H1 (cell line): Measurements from ENCODE around the gene GALNT7. TPM values are rescaled to one million over a fixed set of nuclear protein-coding genes. Genes with fewer than 3 reads are reported as not detected.

Experiments used
- BACH1 ChIP-seq: IDR thresholded peaks from 2 replicates; pipeline ENCODE4 v1.6.1; 2012; ENCODE audit warnings: low read length, improper control_type of control experiment
- BRCA1 ChIP-seq: IDR thresholded peaks from 2 replicates; pipeline ENCODE4 v1.6.1; 2012; ENCODE audit warnings: low read depth, low read length, improper control_type of control experiment
- CEBPB ChIP-seq: IDR thresholded peaks from 2 replicates; pipeline ENCODE4 v1.6.1; 2012; ENCODE audit warnings: low read depth, low read length
- CHD2 ChIP-seq: IDR thresholded peaks from 2 replicates; pipeline ENCODE4 v1.6.1; 2012; ENCODE audit warnings: low read length, improper control_type of control experiment
- E2F6 ChIP-seq: IDR thresholded peaks from 2 replicates; pipeline ENCODE4 v1.6.1; 2012; ENCODE audit warnings: inconsistent platforms
- EGR1 ChIP-seq: IDR thresholded peaks from 2 replicates; pipeline ENCODE4 v1.6.1; 2011; ENCODE audit warnings: low read depth, low read length, borderline replicate concordance
- EZH2 ChIP-seq: fragments of 200-600 bp; sonication (generic); IDR thresholded peaks from 2 replicates; pipeline ENCODE4 v1.7.1; 2012; ENCODE audit warnings: low read depth, mild to moderate bottlenecking, moderate library complexity, low read length, inconsistent platforms; ENCODE audit not compliant: severe bottlenecking
- GTF2F1 ChIP-seq: IDR thresholded peaks from 2 replicates; pipeline ENCODE4 v1.6.1; 2012; ENCODE audit warnings: low read depth, low read length, improper control_type of control experiment, borderline replicate concordance
- JUN ChIP-seq: IDR thresholded peaks from 2 replicates; pipeline ENCODE4 v1.6.1; 2011; ENCODE audit warnings: low read depth, mild to moderate bottlenecking, improper control_type of control experiment, low read length
- JUND ChIP-seq: IDR thresholded peaks from 2 replicates; pipeline ENCODE4 v1.6.1; 2011; ENCODE audit warnings: mild to moderate bottlenecking, improper control_type of control experiment, low read length
- KDM1A ChIP-seq: fragments of 200-600, 300-600 bp; sonication (generic); IDR thresholded peaks from 2 replicates; pipeline ENCODE4 v1.7.1; 2016; ENCODE audit warnings: mild to moderate bottlenecking, low read length, borderline replicate concordance
- NANOG ChIP-seq: IDR thresholded peaks from 2 replicates; pipeline ENCODE4 v1.6.1; 2011; ENCODE audit warnings: low read length, low read depth, mild to moderate bottlenecking, inconsistent platforms; ENCODE audit not compliant: insufficient read depth, poor library complexity, severe bottlenecking
- NRF1 ChIP-seq: IDR thresholded peaks from 2 replicates; pipeline ENCODE4 v1.6.1; 2011; ENCODE audit warnings: mild to moderate bottlenecking, low read depth, low read length, improper control_type of control experiment
- PHF8 ChIP-seq: fragments of 200-600 bp; sonication (generic); conservative IDR thresholded peaks from 2 replicates; pipeline ENCODE4 v1.7.1; 2012; ENCODE audit warnings: low read depth, mild to moderate bottlenecking, inconsistent platforms, low read length, moderate library complexity
- RFX5 ChIP-seq: IDR thresholded peaks from 2 replicates; pipeline ENCODE4 v1.6.1; 2011; ENCODE audit warnings: low read depth, low read length, improper control_type of control experiment, borderline replicate concordance
- SIRT6 ChIP-seq: IDR thresholded peaks from one replicate; pipeline ENCODE4 v1.7.1; 2012; ENCODE audit warnings: low read length, inconsistent platforms
- SP2 ChIP-seq: IDR thresholded peaks from 2 replicates; pipeline ENCODE4 v1.6.1; 2012; ENCODE audit warnings: mild to moderate bottlenecking, low read length, inconsistent platforms
- SUZ12 ChIP-seq: fragments of 200-600 bp; sonication (generic); IDR thresholded peaks from 2 replicates; pipeline ENCODE4 v1.6.1; 2012; ENCODE audit warnings: mild to moderate bottlenecking, inconsistent platforms, low read length, moderate library complexity, mixed read lengths
- TBP ChIP-seq: IDR thresholded peaks from 2 replicates; pipeline ENCODE4 v1.6.1; 2011; ENCODE audit warnings: low read depth, low read length, improper control_type of control experiment
- TEAD4 ChIP-seq: IDR thresholded peaks from 2 replicates; pipeline ENCODE4 v1.6.1; 2012; ENCODE audit warnings: low read depth, low read length, inconsistent platforms, mixed read lengths
- ZNF274 ChIP-seq: IDR thresholded peaks from 2 replicates; pipeline ENCODE4 v1.7.0; 2012; ENCODE audit warnings: low read length, borderline replicate concordance; ENCODE audit errors: extremely low read depth
- polyA plus RNA-seq, 7 experiments: library from polyadenylated mRNA; depleted of rRNA in 3 of 7; stranded (reverse) in 5 of 7; unstranded in 2 of 7; fragments of >200 nt in 5 of 7; fragments of 200-250 nt in 2 of 7; gene quantifications; 1 replicate in 5 of 7; 2 replicates in 1 of 7; 4 replicates in 1 of 7; pipeline versions ENCODE4 v1.2.1 to v1.2.3, GENCODE V29; 2011 to 2013; ENCODE audit warnings: missing spikeins in 2 of 7, mixed read lengths in 2 of 7
- total RNA-seq: library from RNA; stranded (reverse); fragmentation: NEBNext Ultra II Directional; extraction: Animal tissue kit (Norgen Biotek cat#: 25700); gene quantifications from 2 replicates; pipeline ENCODE4 v1.2.1, GENCODE V29; 2021
- TF ChIP-seq, protein P1 (sequence below), 3 experiments: IDR thresholded peaks; 1 replicate in 2 of 3; 2 replicates in 1 of 3; pipeline versions ENCODE4 v1.5.1 to v1.6.1; 2011; ENCODE audit warnings: low read length in 3 of 3, mild to moderate bottlenecking in 3 of 3, inconsistent platforms in 2 of 3, low read depth in 1 of 3, moderate library complexity in 1 of 3; ENCODE audit not compliant: insufficient read depth in 1 of 3; ENCODE audit errors: control extremely low read depth in 1 of 3
- TF ChIP-seq, protein P2 (sequence below): IDR thresholded peaks from 2 replicates; pipeline ENCODE4 v1.6.1; 2011; ENCODE audit warnings: low read length, improper control_type of control experiment

The GALNT7 gene
- total and polyA plus RNA-seq, 2 of the 8 experiments (the other 6 are each of a cell fraction or from before 2014, with no cell fraction given) = 22.4 to 85.5 TPM

- TF ChIP-seq E2F6 (no peak), ZNF274 (no peak), KDM1A (no peak), RFX5 (no peak), SP2 (no peak), PHF8 (no peak), CEBPB (no peak), TBP (no peak), CHD2 (no peak), SIRT6 (no peak), BRCA1 (no peak), TEAD4 (no peak), NANOG (no peak), JUND (no peak), NRF1 (no peak), EGR1 (no peak), JUN (no peak), GTF2F1 (no peak), EZH2 (no peak), SUZ12 (no peak), BACH1 (no peak)
- TF ChIP-seq, protein P1, sequence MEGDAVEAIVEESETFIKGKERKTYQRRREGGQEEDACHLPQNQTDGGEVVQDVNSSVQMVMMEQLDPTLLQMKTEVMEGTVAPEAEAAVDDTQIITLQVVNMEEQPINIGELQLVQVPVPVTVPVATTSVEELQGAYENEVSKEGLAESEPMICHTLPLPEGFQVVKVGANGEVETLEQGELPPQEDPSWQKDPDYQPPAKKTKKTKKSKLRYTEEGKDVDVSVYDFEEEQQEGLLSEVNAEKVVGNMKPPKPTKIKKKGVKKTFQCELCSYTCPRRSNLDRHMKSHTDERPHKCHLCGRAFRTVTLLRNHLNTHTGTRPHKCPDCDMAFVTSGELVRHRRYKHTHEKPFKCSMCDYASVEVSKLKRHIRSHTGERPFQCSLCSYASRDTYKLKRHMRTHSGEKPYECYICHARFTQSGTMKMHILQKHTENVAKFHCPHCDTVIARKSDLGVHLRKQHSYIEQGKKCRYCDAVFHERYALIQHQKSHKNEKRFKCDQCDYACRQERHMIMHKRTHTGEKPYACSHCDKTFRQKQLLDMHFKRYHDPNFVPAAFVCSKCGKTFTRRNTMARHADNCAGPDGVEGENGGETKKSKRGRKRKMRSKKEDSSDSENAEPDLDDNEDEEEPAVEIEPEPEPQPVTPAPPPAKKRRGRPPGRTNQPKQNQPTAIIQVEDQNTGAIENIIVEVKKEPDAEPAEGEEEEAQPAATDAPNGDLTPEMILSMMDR (IDR thresholded peaks at IDR 0.05; ENCODE audit: control extremely low read depth in 1 of 3, insufficient read depth in 1 of 3, low read depth in 1 of 3, low read length in 3 of 3) = no peak
- TF ChIP-seq, protein P2, sequence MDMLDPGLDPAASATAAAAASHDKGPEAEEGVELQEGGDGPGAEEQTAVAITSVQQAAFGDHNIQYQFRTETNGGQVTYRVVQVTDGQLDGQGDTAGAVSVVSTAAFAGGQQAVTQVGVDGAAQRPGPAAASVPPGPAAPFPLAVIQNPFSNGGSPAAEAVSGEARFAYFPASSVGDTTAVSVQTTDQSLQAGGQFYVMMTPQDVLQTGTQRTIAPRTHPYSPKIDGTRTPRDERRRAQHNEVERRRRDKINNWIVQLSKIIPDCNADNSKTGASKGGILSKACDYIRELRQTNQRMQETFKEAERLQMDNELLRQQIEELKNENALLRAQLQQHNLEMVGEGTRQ = no peak
These were observed 165.1 kb downstream of the GALNT7 start (continued) for GRCh38 chr4:173333658-173334084.
